Measurements from ENCODE around the gene KLHL33. TPM values are rescaled to one million over a fixed set of nuclear protein-coding genes. Genes with fewer than 3 reads are reported as not detected.

The KLHL33 gene
- total RNA-seq, 1 donor from 2014 or later = not detected

DNA sequence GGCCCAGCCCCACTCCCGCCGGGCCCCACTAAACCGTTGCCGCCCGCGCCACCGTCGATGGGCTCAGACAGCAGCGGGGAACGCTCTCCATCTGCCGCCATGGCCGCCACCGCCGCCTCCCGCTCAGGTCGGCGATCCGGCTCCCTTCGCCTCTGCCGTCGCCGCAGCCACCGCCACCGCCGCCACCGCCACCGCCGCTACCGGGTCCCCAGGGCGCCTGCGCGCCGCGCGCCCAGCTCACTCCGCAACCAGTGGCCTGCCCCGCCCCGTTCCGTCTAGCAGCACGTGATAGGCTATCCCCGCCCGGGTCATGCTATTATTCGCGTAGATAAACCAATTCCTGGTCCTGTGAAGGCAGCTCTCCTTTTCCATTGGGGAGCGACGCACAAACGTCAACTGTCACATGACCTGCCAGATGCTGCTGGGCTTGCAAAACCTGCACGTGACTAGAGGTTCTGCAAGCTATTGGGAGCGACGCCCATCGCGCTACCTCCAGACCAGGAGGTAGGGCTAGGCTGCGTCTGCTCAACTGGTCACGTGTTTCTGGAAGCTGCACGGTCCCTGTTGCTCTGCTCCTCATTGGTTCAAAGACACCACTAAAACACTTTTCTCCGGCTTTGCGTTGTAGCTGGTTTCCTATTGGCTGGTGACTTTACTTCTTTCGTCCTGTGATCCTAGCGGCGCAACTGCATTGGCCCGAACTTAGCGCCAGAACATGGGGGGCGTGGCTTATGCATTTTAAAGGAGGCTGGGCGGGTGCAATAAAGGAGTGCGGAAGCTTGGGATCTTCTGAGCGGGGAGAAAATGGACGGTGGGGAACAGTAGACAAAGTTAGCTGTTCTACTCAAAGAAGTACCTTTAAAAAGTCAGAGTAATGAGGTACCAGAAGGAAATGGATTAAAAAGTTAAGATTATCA lies 25.5 kb upstream of the KLHL33 start, which contains the start of gene PIP4P1:
Gene PIP4P1, minus strand, starts transcription at position 210 of the 917 bp plus-strand sequence. Its CDS starts 109 bp downstream, at position 101.
- TF ChIP-seq CTCF (IDR thresholded peaks at IDR 0.05) = no peak
- intact Hi-C loops (cut with DNase I) = loop anchor here (1.0 to 5.0 kb wide), 3 partner anchors 8 to 631 kb away; partner anchors contain the start of genes PNP and RNASE4
- peak; percentile 100 for DNase-seq (ENCODE audit: low spot score in 2 of 2)
- no peaks in the 10 kb centered on the region for H3K27me3 ChIP-seq
- H3K4me3 ChIP-seq = peak within 1 kb of the TSS; percentile 89 to 98
- no peaks in the 10 kb centered on the region for H3K9me3 ChIP-seq
- peak within 1 kb of the TSS; percentile 91 to 92 for H3K27ac ChIP-seq
- peaks cover 29 to 36% of the 10 kb centered on the region in 2 donors for H3K36me3 ChIP-seq
- peaks cover 7 to 14% of the 10 kb centered on the region in 2 donors for H3K4me1 ChIP-seq

GRCh38 chr14:20460458-20461224 lies 24.7 kb upstream of the KLHL33 start:
- Histone ChIP-seq H3K27ac (peak overlapping the region; percentile 91 to 92), H3K27me3 (no peaks in the 10 kb centered on the region), H3K9me3 (no peaks in the 10 kb centered on the region), H3K36me3 (peaks cover 29 to 36% of the 10 kb centered on the region in 2 donors), H3K4me1 (peaks cover 7 to 19% of the 10 kb centered on the region in 2 donors), H3K4me3 (peak overlapping the region; percentile 89 to 98)
- peak in 1 of 2 donors; percentile 70 for DNase-seq (ENCODE audit: low spot score in 2 of 2)
- TF ChIP-seq CTCF (IDR thresholded peaks at IDR 0.05) = no peak
- intact Hi-C loops (cut with DNase I) = loop anchor here (1.0 to 5.0 kb wide), 3 partner anchors 9 to 632 kb away; partner anchors contain the start of genes PNP and RNASE4

GRCh38 chr14:20458031-20458789 lies 22.2 kb upstream of the KLHL33 start:
- no peak overlapping the region for H3K4me3 ChIP-seq
- peaks cover 13 to 28% of the 10 kb centered on the region in 2 donors for H3K4me1 ChIP-seq
- H3K9me3 ChIP-seq = no peaks in the 10 kb centered on the region
- H3K27ac ChIP-seq = peak overlapping the region in 1 of 2 donors; percentile 17
- H3K36me3 ChIP-seq = peaks cover 29 to 36% of the 10 kb centered on the region in 2 donors
- H3K27me3 ChIP-seq = no peaks in the 10 kb centered on the region
- no peak for TF ChIP-seq CTCF (IDR thresholded peaks at IDR 0.05)
- intact Hi-C loops (cut with DNase I) = loop anchor here (5.0 kb wide), 1 partner anchor 154 kb away; no protein-coding TSS in a partner anchor
- DNase-seq (ENCODE audit: low spot score in 2 of 2) = no peak

- Histone ChIP-seq H3K4me3 (no peak overlapping the region), H3K27me3 (no peaks in the 10 kb centered on the region), H3K27ac (no peak overlapping the region), H3K4me1 (peaks cover 13 to 28% of the 10 kb centered on the region in 2 donors), H3K9me3 (no peaks in the 10 kb centered on the region), H3K36me3 (peaks cover 32 to 42% of the 10 kb centered on the region in 2 donors)
- DNase-seq (ENCODE audit: low spot score in 2 of 2) = no peak
- intact Hi-C loops (cut with DNase I) = loop anchor here (5.0 kb wide), 1 partner anchor 155 kb away; no protein-coding TSS in a partner anchor
- TF ChIP-seq CTCF (IDR thresholded peaks at IDR 0.05) = no peak
These were observed 21.0 kb upstream of the KLHL33 start for GRCh38 chr14:20456971-20457370.

Data from ascending aorta (tissue), 2 donors.